Gastrocnemius medialis (tissue), 4 donors: ENCODE results near the gene SCARB1. TPM values are rescaled to one million over a fixed set of nuclear protein-coding genes. Genes with fewer than 3 reads are reported as not detected.

Source experiments
- ATAC-seq, 2 donors: fragments of 150-250 bp; one replicate each; pipeline ENCODE4 v1.9.1; 2016
- DNase-seq, 2 donors: peaks; one replicate each; pipeline ENCODE4 v3.0.0-alpha.2; 2019
- H3K27ac ChIP-seq, 4 donors: fragments of 200-600 bp; sonication (generic); 1 replicate in 1 of 4; 2 replicates in 3 of 4; pipeline ENCODE4 v1.5.1; 2016 to 2018; ENCODE audit warnings: mild to moderate bottlenecking in 2 of 4, moderate library complexity in 1 of 4
- H3K27me3 ChIP-seq, 3 donors: fragments of 200-600 bp; sonication (generic) in 2 of 3; 1 replicate in 1 of 3; 2 replicates in 2 of 3; pipeline versions ENCODE4 v1.5.1 to v1.6.0; 2016 to 2019; ENCODE audit warnings: mild to moderate bottlenecking in 1 of 3, moderate library complexity in 1 of 3
- H3K36me3 ChIP-seq, 2 donors: fragments of 200-600 bp; sonication (generic) in 1 of 2; one replicate each; pipeline ENCODE4 v1.5.1; 2017 to 2018
- H3K4me1 ChIP-seq, 2 donors: fragments of 200-600 bp; sonication (generic) in 1 of 2; one replicate each; pipeline ENCODE4 v1.5.1; 2016 to 2017; ENCODE audit warnings: mild to moderate bottlenecking in 2 of 2
- H3K4me3 ChIP-seq, 4 donors: fragments of 200-600 bp; sonication (generic) in 3 of 4; 1 replicate in 1 of 4; 2 replicates in 3 of 4; pipeline ENCODE4 v1.5.1; 2016 to 2019; ENCODE audit warnings: mild to moderate bottlenecking in 2 of 4
- H3K9me3 ChIP-seq, 3 donors: fragments of 200-600 bp; sonication (generic) in 2 of 3; 1 replicate in 1 of 3; 2 replicates in 2 of 3; pipeline ENCODE4 v1.5.1; 2016 to 2019
- CTCF ChIP-seq, 5 experiments: fragments of 450-650 bp in 3 of 5; fragments of 200-600 bp in 2 of 5; sonication (generic) in 2 of 5; IDR thresholded peaks in 4 of 5; conservative IDR thresholded peaks in 1 of 5; 1 replicate in 4 of 5; 2 replicates in 1 of 5; pipeline ENCODE4 v1.5.1; 2016 to 2019; ENCODE audit warnings: antibody characterized with exemption in 5 of 5, mild to moderate bottlenecking in 3 of 5, moderate library complexity in 3 of 5
- POLR2A ChIP-seq, 2 donors: fragments of 450-650 bp; IDR thresholded peaks; one replicate each; pipeline ENCODE4 v1.6.1; 2017; ENCODE audit warnings: antibody characterized with exemption in 2 of 2, mild to moderate bottlenecking in 2 of 2, moderate library complexity in 2 of 2
- in situ Hi-C, 4 donors: fragments of 200-750 bp; cut with MboI; loops; one replicate each; pipeline versions ENCODE4 v1.15.0 to v1.8.0; 2017; ENCODE audit warnings: low sequenced_read_pairs in 4 of 4
- intact Hi-C: fragments of 100-400 bp; cut with DNase I; formaldehyde crosslinking; loops from one replicate; pipeline ENCODE4 v1.15.1; 2023; ENCODE audit warnings: low total_unique reads
- total RNA-seq, 4 donors: library from RNA; depleted of rRNA; stranded (reverse); fragments of >200 nt; gene quantifications; one replicate each; pipeline versions ENCODE4 v1.1.0 to v1.2.3, GENCODE V29; 2016

The SCARB1 gene
- total RNA-seq, 4 donors from 2014 or later: 5.4 to 8.7 (median 6.2) TPM

GRCh38 chr12:124750787-124751471 is 112.7 kb downstream of the SCARB1 start:
- H3K9me3 ChIP-seq: no peaks in the 10 kb centered on the region
- no peak overlapping the region for H3K27ac ChIP-seq
- ATAC-seq: no peak
- H3K27me3 ChIP-seq: no peaks in the 10 kb centered on the region
- TF ChIP-seq CTCF (IDR thresholded peaks at IDR 0.05 in 4 of 5, conservative IDR thresholded peaks at IDR 0.05 in 1 of 5) (no peak), POLR2A (IDR thresholded peaks at IDR 0.05) (no peak)
- intact Hi-C loops: no loop called here
- no peak for DNase-seq
- no peaks in the 10 kb centered on the region for H3K36me3 ChIP-seq
- H3K4me1 ChIP-seq: peaks cover 42 to 56% of the 10 kb centered on the region in 2 donors
- in situ Hi-C loops: loop anchor here in 2 of 4 donors (25.0 kb wide), 1 partner anchor 389 kb away; no protein-coding TSS in a partner anchor
- no peak overlapping the region for H3K4me3 ChIP-seq

GRCh38 chr12:124750149-124750656 is 113.5 kb downstream of the SCARB1 start:
- in situ Hi-C loops (loop anchor here in 2 of 4 donors (25.0 kb wide), 1 partner anchor 388 kb away; no protein-coding TSS in a partner anchor), intact Hi-C loops (no loop called here)
- no peaks in the 10 kb centered on the region for H3K27me3 ChIP-seq
- no peak overlapping the region for H3K27ac ChIP-seq
- DNase-seq (no peak), ATAC-seq (no peak)
- H3K36me3 ChIP-seq: no peaks in the 10 kb centered on the region
- peaks cover 41 to 55% of the 10 kb centered on the region in 2 donors for H3K4me1 ChIP-seq
- TF ChIP-seq CTCF (IDR thresholded peaks at IDR 0.05 in 4 of 5, conservative IDR thresholded peaks at IDR 0.05 in 1 of 5) (no peak), POLR2A (IDR thresholded peaks at IDR 0.05) (no peak)
- H3K9me3 ChIP-seq: no peaks in the 10 kb centered on the region
- H3K4me3 ChIP-seq: no peak overlapping the region

- intact Hi-C loops (loop anchor here (5.0 kb wide), 1 partner anchor 232 kb away; no protein-coding TSS in a partner anchor), in situ Hi-C loops (loop anchor here in 2 of 4 donors (25.0 kb wide), 1 partner anchor 387 kb away; no protein-coding TSS in a partner anchor)
- H3K4me3 ChIP-seq: no peak overlapping the region
- H3K27ac ChIP-seq: no peak overlapping the region
- H3K9me3 ChIP-seq: no peaks in the 10 kb centered on the region
- no peak for TF ChIP-seq POLR2A (IDR thresholded peaks at IDR 0.05)
- TF ChIP-seq CTCF (IDR thresholded peaks at IDR 0.05 in 4 of 5, conservative IDR thresholded peaks at IDR 0.05 in 1 of 5): no peak
- no peaks in the 10 kb centered on the region for H3K27me3 ChIP-seq
- no peak for DNase-seq
- peaks cover 36 to 55% of the 10 kb centered on the region in 2 donors for H3K4me1 ChIP-seq
- H3K36me3 ChIP-seq: no peaks in the 10 kb centered on the region
- no peak for ATAC-seq
These were observed 113.9 kb downstream of the SCARB1 start for GRCh38 chr12:124749725-124750124.

GRCh38 chr12:124747426-124748161 is 116.1 kb downstream of the SCARB1 start:
- no peak overlapping the region for H3K4me3 ChIP-seq
- H3K36me3 ChIP-seq: no peaks in the 10 kb centered on the region
- H3K27me3 ChIP-seq: no peaks in the 10 kb centered on the region
- in situ Hi-C loops (no loop called here), intact Hi-C loops (loop anchor here (5.0 kb wide), 1 partner anchor 230 kb away; no protein-coding TSS in a partner anchor)
- peak overlapping the region; percentile 75 to 93 (median 89) for H3K27ac ChIP-seq
- H3K4me1 ChIP-seq: peaks cover 25 to 37% of the 10 kb centered on the region in 2 donors
- ATAC-seq (peak; percentile 21 to 31), DNase-seq (no peak)
- no peaks in the 10 kb centered on the region for H3K9me3 ChIP-seq
- TF ChIP-seq CTCF (IDR thresholded peaks at IDR 0.05 in 4 of 5, conservative IDR thresholded peaks at IDR 0.05 in 1 of 5) (no peak), POLR2A (IDR thresholded peaks at IDR 0.05) (no peak)
